HEK293 (cell line): ENCODE results near the gene BRI3.

Experiments
- CTCF ChIA-PET: fragments of 350-600 bp; formaldehyde crosslinking; extraction: SDS; loops from one replicate; lab custom pipeline; 2021; ENCODE audit warnings: antibody characterized with exemption; lab: Yijun Ruan, JAX
- POLR2A ChIA-PET: fragments of 300-600 bp; formaldehyde crosslinking; extraction: SDS; loops from one replicate; lab custom pipeline; 2020; ENCODE audit warnings: antibody characterized with exemption, inconsistent platforms; lab: Yijun Ruan, JAX
- H3K27ac ChIP-seq: fragments of 200-500 bp; sonication (Bioruptor generic); 2 replicates; pipeline ENCODE4 v1.5.1; 2014; ENCODE audit warnings: low read depth, low read length, control low read depth, inconsistent platforms; ENCODE audit errors: extremely low read depth
- H3K36me3 ChIP-seq, 2 experiments: fragments of 200-500 bp in 1 of 2; sonication (Bioruptor generic) in 1 of 2; 1 replicate in 1 of 2; 2 replicates in 1 of 2; pipeline ENCODE4 v1.5.1; 2014 to 2017; ENCODE audit warnings: inconsistent platforms in 2 of 2, low read length in 2 of 2; ENCODE audit not compliant: control insufficient read depth in 2 of 2, insufficient read depth in 1 of 2
- H3K4me1 ChIP-seq: fragments of 200-500 bp; sonication (Bioruptor generic); 2 replicates; pipeline ENCODE4 v1.5.1; 2014; ENCODE audit warnings: mild to moderate bottlenecking, low read length, inconsistent platforms; ENCODE audit not compliant: control insufficient read depth, insufficient read depth
- H3K4me3 ChIP-seq: 2 replicates; pipeline ENCODE4 v1.5.1; 2011; ENCODE audit warnings: low read depth, mild to moderate bottlenecking, control low read depth, low read length, moderate library complexity
- H3K9me3 ChIP-seq: fragments of 200-500 bp; sonication (Bioruptor generic); 2 replicates; pipeline ENCODE4 v1.5.1; 2014; ENCODE audit warnings: low read depth, low read length, inconsistent platforms; ENCODE audit not compliant: control insufficient read depth, insufficient read depth
- EGR2 ChIP-seq: fragments of 450-650 bp; formaldehyde crosslinking; IDR thresholded peaks from 2 replicates; pipeline ENCODE4 v1.5.1; 2016; ENCODE audit warnings: low read depth, missing biosample characterization, missing genetic modification characterization
- HOXC10 ChIP-seq: sonication (generic); formaldehyde crosslinking; IDR thresholded peaks from 2 replicates; pipeline ENCODE4 v1.8.1; 2023; ENCODE audit warnings: mild to moderate bottlenecking, missing genetic modification reagents
- KLF1 ChIP-seq: fragments of 450-650 bp; formaldehyde crosslinking; IDR thresholded peaks from 2 replicates; pipeline ENCODE4 v1.5.1; 2016; ENCODE audit warnings: missing biosample characterization, missing genetic modification characterization
- PRDM4 ChIP-seq: fragments of 450-650 bp; formaldehyde crosslinking; IDR thresholded peaks from 2 replicates; pipeline ENCODE4 v1.5.1; 2017; ENCODE audit warnings: missing biosample characterization, missing genetic modification characterization
- RBAK ChIP-seq: fragments of 450-650 bp; formaldehyde crosslinking; IDR thresholded peaks from 2 replicates; pipeline ENCODE4 v1.5.1; 2016; ENCODE audit warnings: missing biosample characterization, missing genetic modification characterization
- ZBTB44 ChIP-seq: fragments of 450-650 bp; IDR thresholded peaks from 2 replicates; pipeline ENCODE4 v1.5.1; 2018; ENCODE audit warnings: missing biosample characterization, mild to moderate bottlenecking, missing genetic modification characterization
- ZFHX2 ChIP-seq: fragments of 450-650 bp; formaldehyde crosslinking; conservative IDR thresholded peaks from 2 replicates; pipeline ENCODE4 v1.5.1; 2016; ENCODE audit warnings: missing biosample characterization, missing genetic modification characterization
- ZNF16 ChIP-seq: fragments of 450-650 bp; formaldehyde crosslinking; IDR thresholded peaks from 2 replicates; pipeline ENCODE4 v1.5.1; 2016; ENCODE audit warnings: low read depth, missing biosample characterization, missing genetic modification characterization
- ZNF169 ChIP-seq: fragments of 450-650 bp; formaldehyde crosslinking; IDR thresholded peaks from 2 replicates; pipeline ENCODE4 v1.5.1; 2016; ENCODE audit warnings: missing biosample characterization, missing genetic modification characterization
- ZNF266 ChIP-seq: fragments of 450-650 bp; formaldehyde crosslinking; IDR thresholded peaks from 2 replicates; pipeline ENCODE4 v1.5.1; 2016; ENCODE audit warnings: missing biosample characterization, missing genetic modification characterization, low read depth
- ZNF274 ChIP-seq, 2 experiments: fragments of 200-500 bp in 1 of 2; fragments of 450-650 bp in 1 of 2; sonication (Bioruptor generic) in 1 of 2; formaldehyde crosslinking in 1 of 2; IDR thresholded peaks; 2 replicates each; pipeline versions ENCODE4 v1.5.1 to v1.6.1; 2014 to 2016; ENCODE audit warnings: borderline replicate concordance in 1 of 2, inconsistent platforms in 1 of 2, low read length in 1 of 2, missing biosample characterization in 1 of 2, missing genetic modification characterization in 1 of 2
- ZNF341 ChIP-seq: fragments of 450-650 bp; formaldehyde crosslinking; IDR thresholded peaks from 2 replicates; pipeline ENCODE4; 2016; ENCODE audit warnings: low read depth, missing biosample characterization, missing genetic modification characterization
- ZNF366 ChIP-seq: fragments of 450-650 bp; formaldehyde crosslinking; conservative IDR thresholded peaks from 2 replicates; pipeline ENCODE4 v1.5.1; 2016; ENCODE audit warnings: missing biosample characterization, missing genetic modification characterization
- ZNF423 ChIP-seq: fragments of 450-650 bp; formaldehyde crosslinking; IDR thresholded peaks from 2 replicates; pipeline ENCODE4 v1.5.1; 2016; ENCODE audit warnings: missing biosample characterization, missing genetic modification characterization
- ZNF561 ChIP-seq: fragments of 450-650 bp; IDR thresholded peaks from 2 replicates; pipeline ENCODE4 v1.5.1; 2018; ENCODE audit warnings: missing biosample characterization, missing genetic modification characterization, borderline replicate concordance
- ZNF670 ChIP-seq: fragments of 450-650 bp; formaldehyde crosslinking; IDR thresholded peaks from 2 replicates; pipeline ENCODE4 v1.5.1; 2016; ENCODE audit warnings: missing biosample characterization, missing genetic modification characterization, low read depth
- ZNF707 ChIP-seq: fragments of 450-650 bp; formaldehyde crosslinking; IDR thresholded peaks from 2 replicates; pipeline ENCODE4 v1.5.1; 2016; ENCODE audit warnings: missing biosample characterization, missing genetic modification characterization

The BRI3 gene

GRCh38 chr7:98241674-98242241, 39.7 kb upstream of the BRI3 start (continued):
- TF ChIP-seq ZNF341: no peak

GRCh38 chr7:98242342-98242741, 39.1 kb upstream of the BRI3 start:
- no peaks in the 10 kb centered on the region for H3K4me1 ChIP-seq
- H3K4me3 ChIP-seq: no peak overlapping the region
- H3K9me3 ChIP-seq: no peaks in the 10 kb centered on the region
- H3K36me3 ChIP-seq: peaks cover 0 to 9% of the 10 kb centered on the region in 2 experiments; a peak in 2 of 3 replicates
- ChIA-PET CTCF (interaction anchor here (0.6 kb wide), 1 partner anchor 10 kb away, joined by 3 read pairs; no protein-coding TSS in a partner anchor), POLR2A (interaction anchor here (0.6 kb wide), 1 partner anchor 169 kb away, joined by 5 read pairs; no protein-coding TSS in a partner anchor)
- TF ChIP-seq EGR2 (peak; percentile 89), KLF1 (tag by site-specific recombination) (peak; percentile 85), ZFHX2 (tag by site-specific recombination) (peak; percentile 59), ZNF169 (no peak), ZNF366 (peak; percentile 30; the same call in 1 of the 2 replicates), ZNF423 (tag by site-specific recombination) (no peak)
- no peak overlapping the region for H3K27ac ChIP-seq

GRCh38 chr7:98242934-98243333, 38.6 kb upstream of the BRI3 start:
- Histone ChIP-seq H3K4me1 (no peaks in the 10 kb centered on the region), H3K27ac (no peak overlapping the region), H3K4me3 (no peak overlapping the region), H3K36me3 (peaks cover 0 to 9% of the 10 kb centered on the region in 2 experiments; a peak in 2 of 3 replicates), H3K9me3 (no peaks in the 10 kb centered on the region)
- ChIA-PET POLR2A (no interaction called here), CTCF (no interaction called here)
- TF ChIP-seq ZFHX2 (tag by site-specific recombination): peak; percentile 88
- peak; percentile 88 for TF ChIP-seq EGR2
- TF ChIP-seq KLF1 (tag by site-specific recombination): peak; percentile 79
- TF ChIP-seq RBAK (tag by site-specific recombination): no peak

- CTCF ChIA-PET: interaction anchor here (0.7 to 0.8 kb wide), 2 partner anchors 10 to 223 kb away, joined by 3 read pairs; no protein-coding TSS in a partner anchor
- H3K4me3 ChIP-seq: no peak overlapping the region
- peaks cover 3 to 4% of the 10 kb centered on the region in 2 experiments; a peak in 2 of 3 replicates for H3K36me3 ChIP-seq
- no peaks in the 10 kb centered on the region for H3K4me1 ChIP-seq
- TF ChIP-seq PRDM4 (no peak), ZNF16 (tag by site-specific recombination) (no peak), ZNF266 (tag by site-specific recombination) (no peak), ZNF561 (tag by site-specific recombination) (no peak), ZNF670 (tag by site-specific recombination) (no peak), HOXC10 (CRISPR knock-in tag) (no peak)
- TF ChIP-seq, all 188 proteins: peak for 0
- no peak overlapping the region for H3K27ac ChIP-seq
- no peaks in the 10 kb centered on the region for H3K9me3 ChIP-seq
- POLR2A ChIA-PET: no interaction called here
Measured at GRCh38 chr7:98244871-98245270, 36.6 kb upstream of the BRI3 start.

- no peak for TF ChIP-seq ZBTB44
- no peak for TF ChIP-seq ZNF274 (IDR thresholded peaks at IDR 0.05; ENCODE audit: low read length)
- no peak for TF ChIP-seq ZNF274 (tag by site-specific recombination; IDR thresholded peaks at IDR 0.05; ENCODE audit: borderline replicate concordance)
- no peak for TF ChIP-seq ZNF707 (tag by site-specific recombination)
- TF ChIP-seq, all 188 proteins: peak for 0
- ChIA-PET CTCF (interaction anchor here (0.5 kb wide), 1 partner anchor 624 kb away, joined by 4 read pairs; no protein-coding TSS in a partner anchor), POLR2A (no interaction called here)
- Histone ChIP-seq H3K4me1 (peaks cover 2% of the 10 kb centered on the region; the same call in 1 of the 2 replicates), H3K27ac (no peak overlapping the region), H3K9me3 (no peaks in the 10 kb centered on the region), H3K4me3 (no peak overlapping the region), H3K36me3 (peaks cover 3 to 4% of the 10 kb centered on the region in 2 experiments; a peak in 2 of 3 replicates)
Measured at GRCh38 chr7:98248156-98248555, 33.3 kb upstream of the BRI3 start.
